GM18508 (cell line): ENCODE data around the gene SFTPA1.
"Not testable (repeated sequence)": the region's sequence is repeated elsewhere in the genome, so short reads cannot be mapped to it uniquely, and the experiment has no call there.

ENCODE experiments used
- ATAC-seq: cut with Tn5 transposase; IDR thresholded peaks from one replicate; pipeline ENCODE4 v1.9.1; 2021; ENCODE audit warnings: moderate number of reproducible peaks; ENCODE audit not compliant: insufficient read depth, unreplicated experiment

Gene SFTPA1

GRCh38 chr10:79610601-79611191, at the start of gene SFTPA1:
TSS of gene SFTPA1 (plus strand) at chr10:79610939. CDS start at chr10:79611826, 887 bp downstream.
- ATAC-seq = no peak

DNA sequence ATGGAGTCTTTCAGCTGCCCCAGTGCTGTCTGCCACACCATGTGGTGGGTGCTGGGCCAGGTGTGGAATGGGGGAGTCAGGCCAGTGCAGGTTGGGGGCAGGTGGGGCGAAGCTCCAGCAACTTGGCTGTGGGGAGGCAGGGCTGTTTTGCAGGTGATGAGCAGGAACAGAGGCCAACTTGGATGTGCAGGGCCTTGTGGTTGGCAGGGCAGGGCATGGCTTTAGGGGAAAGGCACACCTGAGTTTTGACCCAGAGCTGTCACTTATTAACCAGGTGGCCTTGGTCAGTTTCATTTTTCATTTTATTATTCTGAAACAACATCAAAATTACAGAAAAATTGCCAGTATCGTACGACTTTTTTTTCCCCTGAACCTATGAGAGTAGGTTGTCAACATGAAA, 49.5 kb upstream of the SFTPA1 start:
- ATAC-seq = no peak

- no peak for ATAC-seq
Observed at GRCh38 chr10:79562135-79562756, 48.5 kb upstream of the SFTPA1 start.

DNA sequence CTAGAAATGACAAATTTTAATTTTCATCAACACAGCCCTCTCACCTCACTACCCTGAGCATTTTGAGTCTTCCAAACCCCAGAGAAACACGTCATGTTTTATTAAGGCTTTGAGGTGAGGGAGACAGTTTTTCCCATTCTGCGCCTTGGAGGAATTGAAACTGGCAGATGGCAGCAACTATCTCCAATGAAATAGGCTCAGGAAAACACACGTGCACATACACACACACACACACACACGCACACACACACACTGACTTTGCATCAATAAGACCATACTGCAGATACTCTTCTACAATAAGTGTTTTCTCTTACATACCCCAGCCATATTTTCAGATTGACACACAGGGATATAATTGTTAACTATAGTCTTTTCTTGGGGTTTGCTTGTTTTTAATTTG, 47.3 kb upstream of the SFTPA1 start:
- no peak for ATAC-seq

- not testable (repeated sequence) for ATAC-seq
Observed at GRCh38 chr10:79570624-79571023, 40.1 kb upstream of the SFTPA1 start.

DNA sequence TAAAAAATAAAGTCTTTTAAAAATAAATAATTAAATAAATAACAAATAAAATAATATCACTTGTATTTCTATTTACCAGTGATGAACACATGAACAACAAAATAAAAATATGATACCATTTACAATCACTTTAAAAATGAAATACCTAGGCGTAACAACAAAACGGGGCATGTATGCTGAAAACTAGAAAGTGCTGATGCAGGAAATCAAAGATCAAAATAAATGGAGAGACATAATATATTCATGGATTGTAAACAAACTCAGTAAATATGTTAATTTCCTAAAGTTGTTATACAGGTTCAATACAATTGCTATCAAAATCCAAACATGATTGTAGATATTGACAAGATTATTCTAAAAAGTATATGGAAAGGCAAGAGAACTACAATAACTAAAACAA, 31.4 kb upstream of the SFTPA1 start:
- no peak for ATAC-seq

- no peak for ATAC-seq
Observed at GRCh38 chr10:79581044-79581443, 29.7 kb upstream of the SFTPA1 start.

DNA sequence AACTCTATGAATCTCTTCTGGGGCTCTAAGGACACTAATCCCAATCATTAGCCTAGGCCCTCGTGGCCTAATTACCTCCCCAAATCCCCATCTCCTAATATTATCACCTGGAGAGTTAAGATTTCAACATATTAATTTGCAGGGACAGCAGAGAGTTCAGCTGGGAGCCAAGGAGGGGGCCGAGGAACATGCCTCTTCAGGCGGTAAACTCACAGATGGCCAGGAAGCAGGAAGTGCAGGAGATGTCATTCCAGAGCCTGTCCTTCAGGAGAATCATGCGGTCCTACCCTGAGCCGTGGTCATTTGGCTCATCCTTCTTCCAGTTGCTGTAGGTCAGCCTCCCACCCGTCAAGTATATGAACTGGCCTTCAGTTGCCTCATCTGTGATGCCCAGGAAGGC, 28.6 kb upstream of the SFTPA1 start:
- no peak for ATAC-seq

GRCh38 chr10:79582954-79583353, 27.8 kb upstream of the SFTPA1 start:
- not testable (repeated sequence) for ATAC-seq

DNA sequence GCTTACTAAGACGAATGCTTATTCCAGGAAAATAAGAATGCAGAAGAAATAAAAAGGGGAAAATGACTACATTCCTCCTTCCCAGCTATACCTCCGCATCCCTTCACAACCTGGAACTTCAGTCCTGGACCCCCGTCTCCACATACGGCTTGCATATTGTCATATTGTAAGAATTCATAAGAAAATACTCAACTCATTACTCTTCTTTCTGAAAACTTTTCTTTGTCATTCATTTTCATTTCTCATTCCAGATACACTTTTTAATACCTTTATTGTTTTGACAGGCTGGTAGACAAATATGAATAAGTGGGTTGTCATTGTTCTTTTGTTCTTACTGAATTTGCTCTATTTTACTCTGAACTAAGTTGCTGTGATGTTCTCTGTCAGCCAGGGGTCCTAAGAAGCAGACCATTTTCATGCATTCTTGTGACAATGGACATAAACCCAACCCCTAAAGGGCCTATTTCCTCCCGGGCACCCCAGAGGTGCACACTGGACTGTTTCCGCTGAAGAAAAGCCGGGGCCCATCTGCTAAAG, 27.2 kb upstream of the SFTPA1 start:
- ATAC-seq = no peak

- ATAC-seq = no peak
Observed at GRCh38 chr10:79585870-79586527, 24.7 kb upstream of the SFTPA1 start.

DNA sequence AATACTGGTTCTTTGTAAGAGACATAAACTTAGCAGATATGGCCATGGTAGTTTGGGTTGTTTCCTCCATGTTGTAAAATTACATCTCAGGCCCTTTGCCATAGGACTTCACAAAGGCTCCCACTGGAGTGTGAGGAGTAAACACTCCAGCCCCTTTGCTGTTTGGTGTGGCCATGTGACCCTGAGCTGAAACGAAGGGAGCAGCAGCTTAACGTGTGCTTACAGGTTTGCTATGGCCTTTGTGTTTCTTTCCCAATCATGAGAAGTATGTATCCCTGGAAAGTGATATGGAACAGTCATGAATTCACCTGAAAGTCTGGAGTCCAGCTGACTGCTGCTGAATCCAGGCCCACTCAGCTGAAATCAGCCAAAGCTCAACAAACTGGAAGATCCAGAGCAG, 23.8 kb upstream of the SFTPA1 start:
- ATAC-seq = no peak

GRCh38 chr10:79588800-79589199, 21.9 kb upstream of the SFTPA1 start:
- ATAC-seq = no peak

DNA sequence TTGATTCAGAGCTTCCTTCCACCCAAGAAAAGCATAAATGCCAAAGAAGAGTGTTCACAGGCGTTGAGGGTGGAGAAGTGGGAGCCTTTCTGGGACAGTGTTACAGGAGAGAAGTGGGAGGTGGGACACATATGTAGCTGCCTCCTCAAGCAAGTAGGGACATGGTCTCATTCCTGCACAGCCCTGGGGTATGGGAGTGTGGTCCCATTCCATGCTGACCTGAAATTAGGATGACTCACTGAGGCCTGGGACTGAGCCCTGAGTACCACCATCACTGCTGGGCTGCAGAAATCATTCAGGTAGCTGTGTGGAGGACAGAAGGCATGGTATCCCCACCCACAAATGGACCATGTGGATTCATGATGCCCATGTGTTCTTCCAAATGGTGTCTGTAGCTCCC, 17.4 kb upstream of the SFTPA1 start:
- ATAC-seq = no peak

DNA sequence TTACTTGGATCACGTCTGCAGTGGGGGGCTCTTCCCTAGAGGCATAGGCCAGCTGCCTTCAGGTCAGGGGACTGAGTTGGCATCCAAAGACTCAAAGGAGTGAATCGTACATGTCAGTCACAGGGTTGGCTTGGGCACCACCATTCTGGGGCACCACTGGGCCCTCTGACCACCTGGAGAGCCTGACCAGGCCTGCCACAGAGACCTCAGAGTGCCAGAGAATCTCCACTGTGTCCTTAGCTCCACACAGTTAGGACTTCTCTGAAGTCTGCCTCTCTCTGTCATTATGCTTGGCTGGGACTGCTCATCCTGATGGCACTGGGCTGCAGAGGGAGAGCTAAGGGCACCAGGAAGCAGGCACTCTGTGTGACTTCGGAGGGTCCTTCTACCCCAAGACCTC, 16.2 kb upstream of the SFTPA1 start:
- not testable (repeated sequence) for ATAC-seq

GRCh38 chr10:79595510-79595909, 15.2 kb upstream of the SFTPA1 start:
- ATAC-seq = no peak

DNA sequence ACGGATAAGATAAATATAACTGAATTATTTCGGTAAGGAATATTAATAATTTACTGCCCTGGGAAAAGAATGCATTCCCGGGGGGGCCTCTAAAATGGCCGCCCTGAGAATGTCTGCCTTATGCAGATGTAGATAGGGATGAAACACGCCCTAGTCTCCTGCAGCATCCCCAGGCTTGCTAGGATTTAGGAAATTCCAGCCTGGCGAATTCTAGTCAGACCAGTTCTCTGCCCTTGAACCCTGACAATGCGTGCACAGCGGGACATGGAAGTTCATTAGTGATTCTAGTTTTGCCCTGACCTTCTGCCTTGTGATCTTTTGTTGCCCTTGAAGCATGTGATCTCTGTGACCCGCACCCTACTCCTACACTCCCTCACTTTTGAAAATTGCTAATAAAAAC, 11.1 kb upstream of the SFTPA1 start:
- not testable (repeated sequence) for ATAC-seq

- no peak for ATAC-seq
Observed at GRCh38 chr10:79601939-79602338, 8.8 kb upstream of the SFTPA1 start.

DNA sequence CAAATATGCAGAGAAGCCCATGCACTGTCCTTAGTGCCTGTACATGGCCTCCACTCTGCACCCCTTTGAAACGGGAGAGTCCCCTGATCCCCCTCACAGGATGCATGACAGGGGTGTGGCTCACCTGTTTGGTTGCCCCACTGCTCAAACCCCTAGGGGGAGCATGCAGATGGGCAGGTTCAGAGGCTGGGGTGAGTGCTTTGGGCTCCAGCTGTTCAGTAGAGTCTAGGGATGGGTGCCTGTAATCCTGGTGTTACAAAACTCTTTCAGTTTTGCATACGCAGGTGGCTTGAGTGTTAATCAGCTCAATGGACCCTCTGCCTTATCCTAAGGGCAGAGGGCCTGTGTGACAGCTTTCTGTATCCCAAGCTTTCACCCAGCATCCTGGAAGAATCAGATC, 7.8 kb upstream of the SFTPA1 start:
- no peak for ATAC-seq

GRCh38 chr10:79604294-79604693, 6.4 kb upstream of the SFTPA1 start:
- no peak for ATAC-seq

DNA sequence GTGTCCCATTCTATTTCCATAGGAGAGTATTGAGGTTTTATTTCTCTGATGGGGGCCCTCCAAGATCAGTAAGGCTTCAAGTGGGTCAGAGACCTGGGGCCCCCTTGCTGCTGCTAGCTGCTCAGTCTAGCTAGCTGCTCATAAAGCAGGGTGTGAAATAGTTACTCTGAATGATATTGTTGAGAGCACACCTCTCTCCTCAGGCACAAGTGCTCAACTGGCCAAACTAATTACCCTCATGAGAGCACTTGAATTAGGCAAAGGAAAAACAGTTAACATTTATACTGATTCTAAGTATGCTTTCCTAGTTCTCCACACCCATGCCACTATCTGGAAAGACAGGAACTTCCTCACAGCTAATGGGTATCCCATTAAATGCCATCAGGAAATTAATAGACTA, 5.4 kb upstream of the SFTPA1 start:
- no peak for ATAC-seq
